Lung (tissue), 12 donors: ENCODE measurements around the gene TGFB2. TPM values are rescaled to one million over a fixed set of nuclear protein-coding genes. Genes with fewer than 3 reads are reported as not detected.
A peak's percentile ranks its signal among the peaks of the same experiment; 100 is the strongest.

Experiments
- ATAC-seq: fragments of 200-7000 bp; cut with Tn5 transposase; one replicate; pipeline ENCODE4 v1.9.1; 2020; ENCODE audit warnings: moderate number of reproducible peaks; ENCODE audit not compliant: insufficient read depth, low FRiP score
- DNase-seq, 3 donors: peaks; one replicate each; pipeline ENCODE4 v3.0.0-alpha.2; 2013 to 2017
- H3K27ac ChIP-seq, 2 donors: one replicate each; pipeline ENCODE4 v1.5.1; 2013; ENCODE audit warnings: mild to moderate bottlenecking in 2 of 2, moderate library complexity in 2 of 2, control low read depth in 1 of 2, inconsistent platforms in 1 of 2, low read depth in 1 of 2, low read length in 1 of 2
- H3K27me3 ChIP-seq, 3 donors: one replicate each; pipeline ENCODE4 v1.5.1; 2013; ENCODE audit warnings: low read length in 2 of 3; ENCODE audit not compliant: control insufficient read depth in 3 of 3, insufficient read depth in 3 of 3
- H3K36me3 ChIP-seq, 4 donors: one replicate each; pipeline ENCODE4 v1.5.1; 2013; ENCODE audit warnings: low read length in 4 of 4, mild to moderate bottlenecking in 1 of 4, moderate library complexity in 1 of 4; ENCODE audit not compliant: control insufficient read depth in 4 of 4, insufficient read depth in 4 of 4
- H3K4me1 ChIP-seq, 5 donors: one replicate each; pipeline ENCODE4 v1.5.1; 2013; ENCODE audit warnings: low read length in 5 of 5, mild to moderate bottlenecking in 2 of 5, moderate library complexity in 1 of 5; ENCODE audit not compliant: control insufficient read depth in 5 of 5, insufficient read depth in 5 of 5
- H3K4me3 ChIP-seq: one replicate; pipeline ENCODE4 v1.5.1; 2013; ENCODE audit warnings: mild to moderate bottlenecking, control low read depth, moderate library complexity
- H3K9ac ChIP-seq, 2 donors: one replicate each; pipeline ENCODE4 v1.5.1; 2013; ENCODE audit warnings: low read length in 2 of 2, control low read depth in 1 of 2; ENCODE audit not compliant: insufficient read depth in 1 of 2
- H3K9me3 ChIP-seq, 4 donors: one replicate each; pipeline ENCODE4 v1.5.1; 2013; ENCODE audit warnings: low read length in 3 of 4, mild to moderate bottlenecking in 1 of 4, moderate library complexity in 1 of 4; ENCODE audit not compliant: control insufficient read depth in 4 of 4, insufficient read depth in 3 of 4
- WGBS, 2 donors: extraction: QIAGEN DNeasy Blood & Tissue Kit; methylation state at CpG; one replicate each; pipeline ENCODE4 v1.1.7; 2013; 5-methylcytosine and 5-hydroxymethylcytosine counted together
- polyA plus RNA-seq, 2 donors: library from polyadenylated mRNA; stranded (reverse); fragments of 200-250 nt; gene quantifications; one replicate each; pipeline ENCODE4 v1.2.1, GENCODE V29; 2013
- total RNA-seq, 2 donors: library from RNA; depleted of rRNA in 1 of 2; stranded (reverse); fragments of >200 nt in 1 of 2; gene quantifications; one replicate each; pipeline ENCODE4 v1.2.1, GENCODE V29; 2014 to 2021
- TF ChIP-seq, protein P1 (sequence below): IDR thresholded peaks from 2 replicates; pipeline ENCODE4 v1.5.1; 2012; ENCODE audit warnings: mild to moderate bottlenecking; ENCODE audit errors: control extremely low read depth, extremely low read depth
- donor health status: control.
- donor health status: control.
- donor health status: Bipolar disorder and iron deficiency.
- donor health status: healthy.
- donor health status: DM: yes; HTN: yes; CAD: no.

Gene TGFB2
- total and polyA plus RNA-seq, 4 donors = 1.9 to 53.7 (median 3.8) TPM

DNA sequence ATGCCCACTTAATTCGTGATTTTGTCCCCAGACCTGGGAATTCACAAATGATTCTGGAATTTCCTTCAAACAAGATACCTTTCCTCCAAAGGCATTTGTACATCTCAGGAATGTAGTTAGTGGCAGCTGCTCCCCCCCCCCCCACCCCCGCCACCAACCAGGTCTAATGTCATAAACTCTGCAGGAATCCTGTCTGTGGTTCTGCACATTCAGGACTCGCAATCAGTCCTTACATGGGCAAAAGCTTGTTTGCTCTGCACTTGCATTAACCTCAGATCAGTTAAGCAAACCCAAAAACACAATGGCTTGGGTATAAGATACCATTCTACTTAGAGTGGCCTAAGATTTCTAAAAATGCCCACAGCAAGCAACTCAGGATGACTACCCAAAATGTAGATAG is 143.8 kb downstream of the TGFB2 start:
- DNase-seq (peak in 1 of 3 donors; percentile 29), ATAC-seq (no peak)
- Histone ChIP-seq H3K27me3 (no peaks in the 10 kb centered on the region), H3K4me3 (no peak overlapping the region), H3K9me3 (no peaks in the 10 kb centered on the region), H3K4me1 (peaks cover 0 to 4% (median 0%) of the 10 kb centered on the region in 5 donors), H3K27ac (no peak overlapping the region), H3K9ac (no peak overlapping the region), H3K36me3 (no peaks in the 10 kb centered on the region)
- TF ChIP-seq, protein P1, sequence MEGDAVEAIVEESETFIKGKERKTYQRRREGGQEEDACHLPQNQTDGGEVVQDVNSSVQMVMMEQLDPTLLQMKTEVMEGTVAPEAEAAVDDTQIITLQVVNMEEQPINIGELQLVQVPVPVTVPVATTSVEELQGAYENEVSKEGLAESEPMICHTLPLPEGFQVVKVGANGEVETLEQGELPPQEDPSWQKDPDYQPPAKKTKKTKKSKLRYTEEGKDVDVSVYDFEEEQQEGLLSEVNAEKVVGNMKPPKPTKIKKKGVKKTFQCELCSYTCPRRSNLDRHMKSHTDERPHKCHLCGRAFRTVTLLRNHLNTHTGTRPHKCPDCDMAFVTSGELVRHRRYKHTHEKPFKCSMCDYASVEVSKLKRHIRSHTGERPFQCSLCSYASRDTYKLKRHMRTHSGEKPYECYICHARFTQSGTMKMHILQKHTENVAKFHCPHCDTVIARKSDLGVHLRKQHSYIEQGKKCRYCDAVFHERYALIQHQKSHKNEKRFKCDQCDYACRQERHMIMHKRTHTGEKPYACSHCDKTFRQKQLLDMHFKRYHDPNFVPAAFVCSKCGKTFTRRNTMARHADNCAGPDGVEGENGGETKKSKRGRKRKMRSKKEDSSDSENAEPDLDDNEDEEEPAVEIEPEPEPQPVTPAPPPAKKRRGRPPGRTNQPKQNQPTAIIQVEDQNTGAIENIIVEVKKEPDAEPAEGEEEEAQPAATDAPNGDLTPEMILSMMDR = no peak
- WGBS, 2 donors = 80 to 86% methylated on average over 3 of the region's 3 CpGs

DNA sequence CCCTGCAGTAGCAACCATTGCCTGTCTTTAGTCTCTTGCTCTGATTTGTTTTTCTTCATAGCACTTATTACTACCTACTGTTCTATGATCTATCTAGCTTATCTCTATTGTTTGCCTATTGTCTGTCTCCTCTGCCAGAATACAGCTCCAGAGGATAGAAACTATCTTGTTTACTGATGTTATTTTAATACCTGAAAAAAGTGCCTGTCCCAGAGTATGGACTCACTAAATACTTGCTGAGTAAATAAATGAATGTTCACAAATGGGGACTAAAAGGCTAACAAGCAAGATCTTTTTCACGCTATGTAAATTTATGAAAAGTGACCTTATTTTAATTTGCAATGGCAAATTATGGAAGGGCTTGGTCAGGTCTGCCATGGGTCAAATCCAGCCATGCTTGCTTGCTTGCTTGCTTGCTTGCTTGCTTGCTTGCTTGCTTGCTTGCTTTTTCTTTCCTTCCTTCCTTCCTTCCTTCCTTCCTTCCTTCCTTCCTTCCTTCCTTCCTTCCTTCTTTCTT is 145.3 kb downstream of the TGFB2 start:
- DNase-seq (no peak), ATAC-seq (no peak)
- TF ChIP-seq, protein P1 = no peak
- Histone ChIP-seq H3K36me3 (no peaks in the 10 kb centered on the region), H3K27me3 (no peaks in the 10 kb centered on the region), H3K4me3 (no peak overlapping the region), H3K27ac (no peak overlapping the region), H3K9ac (no peak overlapping the region), H3K4me1 (peaks cover 0 to 4% (median 0%) of the 10 kb centered on the region in 5 donors), H3K9me3 (no peaks in the 10 kb centered on the region)
- WGBS, 2 donors = 97 to 99% methylated on average over 1 of the region's 1 CpG

DNA sequence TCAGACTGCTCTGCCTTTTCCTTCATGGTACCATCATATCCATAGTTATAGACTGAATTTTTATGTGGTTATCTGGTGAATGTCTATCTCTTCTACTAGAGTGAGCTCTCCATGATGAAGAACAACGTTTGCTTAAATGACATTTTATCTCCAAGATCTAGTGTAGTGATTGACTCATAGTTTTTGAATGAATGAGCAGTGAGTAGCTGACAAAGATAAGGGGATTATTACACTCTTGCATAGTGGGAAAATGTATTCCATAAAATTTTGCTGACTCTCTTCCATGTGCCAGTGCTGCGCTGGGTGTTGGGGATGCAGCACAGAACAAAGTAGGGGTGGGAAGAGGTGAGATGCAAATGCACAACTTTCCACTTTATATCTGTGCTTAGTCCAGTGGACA is 147.7 kb downstream of the TGFB2 start:
- Histone ChIP-seq H3K27ac (no peak overlapping the region), H3K27me3 (no peaks in the 10 kb centered on the region), H3K9me3 (no peaks in the 10 kb centered on the region), H3K4me1 (peaks cover 0 to 3% (median 0%) of the 10 kb centered on the region in 5 donors), H3K36me3 (no peaks in the 10 kb centered on the region), H3K4me3 (no peak overlapping the region), H3K9ac (no peak overlapping the region)
- 76 to 85% methylated on average over 2 of the region's 2 CpGs for WGBS, 2 donors
- ATAC-seq (no peak), DNase-seq (no peak)
- TF ChIP-seq, protein P1 = no peak

DNA sequence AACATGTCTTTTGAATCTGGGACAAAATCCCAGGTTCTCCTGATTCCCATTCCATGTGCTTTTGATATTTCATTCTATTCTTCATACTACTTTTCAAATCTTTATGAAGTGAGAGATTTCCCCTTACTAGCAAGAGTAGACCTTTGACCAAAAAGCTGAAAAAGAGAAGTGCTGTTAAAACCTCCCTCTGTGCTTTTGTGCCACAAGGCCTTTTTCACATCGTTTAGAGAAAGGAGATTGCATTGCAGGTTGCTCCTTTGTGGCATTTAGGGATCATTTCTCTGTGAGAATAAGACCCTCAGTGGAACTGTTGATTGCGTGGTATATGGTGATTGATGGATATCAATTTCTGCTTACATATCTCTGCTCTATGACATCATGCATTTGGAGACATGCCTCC is 148.8 kb downstream of the TGFB2 start:
- DNase-seq (no peak), ATAC-seq (no peak)
- TF ChIP-seq, protein P1 = no peak
- H3K27ac ChIP-seq = no peak overlapping the region
- no peaks in the 10 kb centered on the region for H3K9me3 ChIP-seq
- H3K9ac ChIP-seq = no peak overlapping the region
- WGBS, 2 donors = 64 to 65% methylated on average over 2 of the region's 2 CpGs
- no peak overlapping the region for H3K4me3 ChIP-seq
- peaks cover 0 to 6% (median 0%) of the 10 kb centered on the region in 5 donors for H3K4me1 ChIP-seq
- no peaks in the 10 kb centered on the region for H3K36me3 ChIP-seq
- H3K27me3 ChIP-seq = no peaks in the 10 kb centered on the region
